D721Med (cell line): ENCODE data around the gene BET1.

Source experiments
- DNase-seq: peaks from one replicate; pipeline ENCODE4 v3.0.0; 2011; ENCODE audit warnings: low spot score; ENCODE audit not compliant: insufficient read length
- FAIRE-seq: peaks from 2 replicates; lab custom pipeline; 2011; peaks lifted over from hg19 to GRCh38; lab: Jason Lieb, UNC
- TF ChIP-seq, protein P1 (sequence below): IDR thresholded peaks from 2 replicates; pipeline ENCODE4 v1.5.1; 2012; ENCODE audit warnings: mild to moderate bottlenecking, control low read depth; ENCODE audit not compliant: insufficient read depth; ENCODE audit errors: missing control alignments

Gene BET1

DNA sequence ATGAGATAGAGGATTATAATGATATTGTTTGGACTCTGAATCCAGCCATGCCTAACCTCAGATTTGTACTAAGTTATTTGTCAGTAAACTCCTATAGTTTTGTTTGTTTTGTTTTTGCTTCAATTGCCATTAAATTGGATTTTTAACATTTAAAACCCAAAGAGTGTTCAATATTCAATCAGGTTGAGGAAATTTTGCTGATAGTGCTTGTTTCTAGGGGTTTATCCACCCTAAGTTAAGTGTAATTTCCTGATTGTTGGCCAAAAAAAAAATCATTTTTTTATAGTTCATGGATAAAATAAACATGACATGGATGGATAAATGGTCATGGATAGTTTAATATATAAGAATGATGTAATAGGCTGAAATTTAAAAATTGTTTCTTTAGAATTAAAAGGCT lies 11.4 kb upstream of the BET1 start:
- no peak for DNase-seq
- no peak for FAIRE-seq
- TF ChIP-seq, protein P1, sequence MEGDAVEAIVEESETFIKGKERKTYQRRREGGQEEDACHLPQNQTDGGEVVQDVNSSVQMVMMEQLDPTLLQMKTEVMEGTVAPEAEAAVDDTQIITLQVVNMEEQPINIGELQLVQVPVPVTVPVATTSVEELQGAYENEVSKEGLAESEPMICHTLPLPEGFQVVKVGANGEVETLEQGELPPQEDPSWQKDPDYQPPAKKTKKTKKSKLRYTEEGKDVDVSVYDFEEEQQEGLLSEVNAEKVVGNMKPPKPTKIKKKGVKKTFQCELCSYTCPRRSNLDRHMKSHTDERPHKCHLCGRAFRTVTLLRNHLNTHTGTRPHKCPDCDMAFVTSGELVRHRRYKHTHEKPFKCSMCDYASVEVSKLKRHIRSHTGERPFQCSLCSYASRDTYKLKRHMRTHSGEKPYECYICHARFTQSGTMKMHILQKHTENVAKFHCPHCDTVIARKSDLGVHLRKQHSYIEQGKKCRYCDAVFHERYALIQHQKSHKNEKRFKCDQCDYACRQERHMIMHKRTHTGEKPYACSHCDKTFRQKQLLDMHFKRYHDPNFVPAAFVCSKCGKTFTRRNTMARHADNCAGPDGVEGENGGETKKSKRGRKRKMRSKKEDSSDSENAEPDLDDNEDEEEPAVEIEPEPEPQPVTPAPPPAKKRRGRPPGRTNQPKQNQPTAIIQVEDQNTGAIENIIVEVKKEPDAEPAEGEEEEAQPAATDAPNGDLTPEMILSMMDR: no peak

DNA sequence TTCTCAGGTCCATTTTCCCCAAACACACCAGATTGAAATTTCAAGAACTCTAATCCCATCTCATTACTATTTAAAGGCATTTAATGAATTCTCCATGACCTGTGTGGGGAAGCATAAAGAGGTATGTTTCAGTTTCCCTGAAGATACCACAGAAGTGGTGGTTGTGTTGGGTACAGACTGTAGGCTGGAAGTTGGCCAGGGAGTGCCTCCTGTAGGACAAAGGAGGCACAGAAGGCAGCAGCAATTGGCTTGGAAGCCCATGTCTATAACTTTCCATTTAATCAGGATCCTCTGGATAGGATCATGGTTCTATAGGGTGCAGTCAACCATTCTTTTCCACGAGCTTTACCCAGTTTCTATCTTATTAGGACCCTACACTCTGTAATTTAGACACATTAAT lies 8.6 kb upstream of the BET1 start:
- FAIRE-seq: no peak
- TF ChIP-seq, protein P1: no peak
- DNase-seq: no peak

DNA sequence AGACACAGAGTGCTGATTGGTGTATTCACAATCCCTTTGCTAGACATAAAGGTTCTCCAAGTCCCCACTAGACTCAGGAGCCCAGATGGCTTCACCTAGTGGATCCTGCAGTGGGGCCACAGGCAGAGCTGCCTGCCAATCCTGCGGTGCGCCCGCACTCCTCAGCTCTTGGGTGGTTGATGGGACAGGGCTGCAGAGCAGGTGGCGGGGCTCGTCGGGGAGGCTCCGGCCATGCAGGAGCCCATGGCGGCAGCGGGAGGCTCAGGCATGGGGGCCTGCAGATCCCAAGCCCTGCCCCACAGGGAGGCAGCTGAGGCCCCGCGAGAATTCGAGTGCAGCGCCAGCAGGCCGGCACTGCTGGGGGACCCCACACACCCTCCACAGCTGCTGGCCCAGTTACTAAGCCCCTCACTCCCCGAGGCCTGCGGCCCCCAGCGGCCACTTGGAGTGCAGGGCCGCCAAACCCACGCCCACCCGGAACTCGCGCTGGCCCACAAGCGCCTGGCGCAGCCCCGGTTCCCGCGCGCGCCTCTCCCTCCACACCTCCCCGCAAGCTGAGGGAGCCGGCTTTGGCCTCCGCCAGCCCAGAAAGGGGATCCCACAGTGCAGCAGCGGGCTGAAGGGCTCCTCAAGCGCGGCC lies 7.7 kb upstream of the BET1 start:
- DNase-seq: no peak
- FAIRE-seq: no peak
- TF ChIP-seq, protein P1: no peak

DNA sequence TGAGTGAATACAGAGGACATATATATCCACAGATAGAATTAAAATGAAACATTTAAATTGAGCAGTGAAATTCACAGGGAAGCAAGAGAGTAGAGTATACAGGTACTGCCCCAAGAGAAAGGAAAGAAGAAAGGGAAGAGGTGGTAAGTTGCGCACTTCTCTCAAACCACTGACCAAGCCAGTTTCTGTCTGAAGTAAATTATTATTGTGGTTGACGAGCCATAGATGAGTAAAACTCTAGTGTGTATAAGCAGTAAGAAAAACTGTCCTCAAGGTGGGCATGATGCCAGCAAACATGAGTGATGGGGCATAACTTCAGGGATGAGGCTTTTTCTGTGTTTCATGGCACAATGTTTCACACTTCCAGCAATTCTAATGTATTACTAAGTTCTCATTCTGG lies 4.4 kb upstream of the BET1 start:
- no peak for DNase-seq
- TF ChIP-seq, protein P1: no peak
- no peak for FAIRE-seq

DNA sequence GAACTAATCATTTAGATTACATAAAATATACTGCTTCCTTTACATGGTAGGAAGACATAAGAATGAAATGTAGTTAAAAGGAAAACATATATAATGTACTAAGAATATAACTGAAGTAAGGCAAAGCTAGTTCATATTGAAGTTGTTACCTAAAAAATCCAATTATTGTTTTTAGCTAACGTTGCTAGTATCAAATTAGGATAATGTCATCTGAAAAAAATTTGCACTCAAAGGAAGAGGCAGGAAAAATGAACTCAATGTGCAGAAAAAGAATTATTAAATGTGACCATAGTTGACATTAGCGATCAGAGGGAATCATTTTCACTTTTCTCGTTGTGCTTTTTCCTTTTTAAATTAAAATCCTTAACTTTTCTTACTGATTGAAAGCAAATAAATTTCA lies 1.6 kb upstream of the BET1 start:
- TF ChIP-seq, protein P1: no peak
- no peak for FAIRE-seq

DNA sequence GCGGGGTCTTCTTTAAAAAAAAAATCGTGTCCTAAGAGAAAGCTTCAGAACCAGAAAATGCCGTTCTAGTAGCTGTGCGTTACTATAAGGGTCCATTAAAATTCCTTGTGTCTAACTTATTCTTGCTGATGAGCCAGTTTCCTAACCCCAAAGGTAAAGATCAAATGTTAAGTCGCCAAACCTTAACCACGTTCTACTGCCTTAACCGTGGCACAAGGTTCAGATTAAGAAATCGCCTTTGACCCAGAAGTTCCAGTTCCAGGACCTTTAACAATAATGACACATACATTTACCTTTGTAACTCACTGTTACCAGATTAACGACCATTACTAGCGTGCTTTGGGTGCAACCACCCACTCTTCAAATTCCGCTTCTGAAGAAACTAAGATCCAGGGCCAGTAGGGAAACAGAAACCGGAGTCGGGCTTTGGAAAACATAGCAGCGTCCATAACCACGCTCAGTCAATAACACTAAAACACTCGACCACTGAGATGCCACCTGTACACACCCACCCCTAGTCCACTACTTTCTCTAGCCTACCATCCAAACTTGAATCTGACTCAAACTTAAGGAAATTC lies 620 bp downstream of the BET1 start:
- TF ChIP-seq, protein P1: no peak
- FAIRE-seq (no peak), DNase-seq (no peak)

More for the DNA sequence above, 1.6 kb upstream of the BET1 start:
- no peak for DNase-seq

DNA sequence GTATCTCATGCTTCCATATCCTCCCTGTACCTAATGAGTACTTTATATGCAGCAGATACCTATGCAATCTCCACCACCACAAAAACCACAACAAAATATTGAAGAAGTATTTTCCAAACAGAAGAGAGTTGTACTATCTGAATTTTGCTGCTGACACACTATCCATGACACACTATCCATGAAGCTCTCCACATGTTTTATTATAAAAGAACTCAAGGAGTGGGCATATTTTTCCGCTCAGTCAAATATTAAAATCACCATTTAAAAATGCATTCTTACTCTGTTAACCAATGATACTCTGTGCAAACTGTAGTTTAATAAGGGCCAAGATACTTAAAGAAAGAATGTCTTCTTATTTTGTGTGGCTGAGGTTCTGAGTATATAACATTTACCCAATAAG lies 2.8 kb downstream of the BET1 start:
- FAIRE-seq (no peak), DNase-seq (no peak)
- TF ChIP-seq, protein P1: no peak
